Body of pancreas (tissue), 4 donors: ENCODE results near the gene WDR47. TPM values are rescaled to one million over a fixed set of nuclear protein-coding genes. Genes with fewer than 3 reads are reported as not detected.

Source experiments
- ATAC-seq: fragments of 150-250 bp; one replicate; pipeline ENCODE4 v1.9.1; 2016
- DNase-seq, 4 donors: peaks; one replicate each; pipeline ENCODE4 v3.0.0-alpha.2; 2019
- H3K27ac ChIP-seq, 4 donors: fragments of 200-600 bp; sonication (generic); 1 replicate in 3 of 4; 2 replicates in 1 of 4; pipeline versions ENCODE4 v1.5.1 to v1.6.1; 2016 to 2019; ENCODE audit warnings: mild to moderate bottlenecking in 1 of 4, mixed read lengths in 1 of 4, moderate library complexity in 1 of 4
- H3K27me3 ChIP-seq, 2 donors: fragments of 200-600 bp; sonication (generic); one replicate each; pipeline ENCODE4 v1.6.0; 2016; ENCODE audit warnings: mild to moderate bottlenecking in 1 of 2
- H3K36me3 ChIP-seq, 2 donors: fragments of 200-600 bp; sonication (generic); replicated peaks in 1 of 2; 2 replicates each; pipeline ENCODE4 v1.5.1; 2016; ENCODE audit warnings: low read depth in 2 of 2; ENCODE audit not compliant: insufficient read depth in 1 of 2
- H3K4me1 ChIP-seq: fragments of 200-600 bp; sonication (generic); one replicate; pipeline ENCODE4 v1.6.0; 2016
- H3K4me3 ChIP-seq, 2 donors: fragments of 200-600 bp; sonication (generic); 1 replicate in 1 of 2; 2 replicates in 1 of 2; pipeline ENCODE4 v1.5.1; 2016 to 2019
- H3K9me3 ChIP-seq, 3 donors: fragments of 200-600 bp; sonication (generic); 1 replicate in 2 of 3; 2 replicates in 1 of 3; pipeline ENCODE4 v1.5.1; 2016
- POLR2A ChIP-seq, 3 donors: fragments of 450-650 bp; IDR thresholded peaks; one replicate each; pipeline ENCODE4 v1.6.1; 2016; ENCODE audit warnings: antibody characterized with exemption in 3 of 3, mild to moderate bottlenecking in 2 of 3
- WGBS, 2 donors: methylation state at CpG; one replicate each; pipeline ENCODE4 v1.1.5; 2017; 5-methylcytosine and 5-hydroxymethylcytosine counted together
- intact Hi-C: fragments of 100-400 bp; cut with DNase I; formaldehyde crosslinking; loops from one replicate; pipeline ENCODE4 v1.15.1; 2023
- total RNA-seq, 2 donors: library from RNA; depleted of rRNA; stranded (reverse); fragments of >200 nt; gene quantifications; one replicate each; pipeline ENCODE4 v1.1.0, GENCODE V29; 2016
- TF ChIP-seq, protein P1 (sequence below), 7 experiments: fragments of 450-650 bp in 4 of 7; fragments of 200-600 bp in 3 of 7; sonication (generic) in 3 of 7; IDR thresholded peaks; one replicate each; pipeline ENCODE4 v1.5.1; 2016 to 2019; ENCODE audit warnings: antibody characterized with exemption in 7 of 7

Gene WDR47
- total RNA-seq, 2 donors from 2014 or later, result 5.6 to 7.3 TPM

- Histone ChIP-seq H3K4me1 (no peaks in the 10 kb centered on the region), H3K27ac (no peak overlapping the region), H3K4me3 (no peak overlapping the region), H3K9me3 (no peaks in the 10 kb centered on the region), H3K36me3 (peaks cover 0 to 6% of the 10 kb centered on the region in 2 donors), H3K27me3 (no peaks in the 10 kb centered on the region)
- no peak for DNase-seq
- intact Hi-C loops, result no loop called here
- no peak for TF ChIP-seq POLR2A (IDR thresholded peaks at IDR 0.05)
- TF ChIP-seq, protein P1, sequence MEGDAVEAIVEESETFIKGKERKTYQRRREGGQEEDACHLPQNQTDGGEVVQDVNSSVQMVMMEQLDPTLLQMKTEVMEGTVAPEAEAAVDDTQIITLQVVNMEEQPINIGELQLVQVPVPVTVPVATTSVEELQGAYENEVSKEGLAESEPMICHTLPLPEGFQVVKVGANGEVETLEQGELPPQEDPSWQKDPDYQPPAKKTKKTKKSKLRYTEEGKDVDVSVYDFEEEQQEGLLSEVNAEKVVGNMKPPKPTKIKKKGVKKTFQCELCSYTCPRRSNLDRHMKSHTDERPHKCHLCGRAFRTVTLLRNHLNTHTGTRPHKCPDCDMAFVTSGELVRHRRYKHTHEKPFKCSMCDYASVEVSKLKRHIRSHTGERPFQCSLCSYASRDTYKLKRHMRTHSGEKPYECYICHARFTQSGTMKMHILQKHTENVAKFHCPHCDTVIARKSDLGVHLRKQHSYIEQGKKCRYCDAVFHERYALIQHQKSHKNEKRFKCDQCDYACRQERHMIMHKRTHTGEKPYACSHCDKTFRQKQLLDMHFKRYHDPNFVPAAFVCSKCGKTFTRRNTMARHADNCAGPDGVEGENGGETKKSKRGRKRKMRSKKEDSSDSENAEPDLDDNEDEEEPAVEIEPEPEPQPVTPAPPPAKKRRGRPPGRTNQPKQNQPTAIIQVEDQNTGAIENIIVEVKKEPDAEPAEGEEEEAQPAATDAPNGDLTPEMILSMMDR (IDR thresholded peaks at IDR 0.05), result no peak
- 67 to 77% methylated on average over 1 of the region's 1 CpG for WGBS, 2 donors
- ATAC-seq, result no peak
Observed at GRCh38 chr1:109069294-109069693, 27.4 kb upstream of the WDR47 start.

GRCh38 chr1:109067883-109068282 is 26.0 kb upstream of the WDR47 start:
- DNase-seq (no peak), ATAC-seq (no peak)
- intact Hi-C loops, result no loop called here
- H3K36me3 ChIP-seq, result peaks cover 0 to 7% of the 10 kb centered on the region in 2 donors
- H3K27me3 ChIP-seq, result no peaks in the 10 kb centered on the region
- no peak overlapping the region for H3K27ac ChIP-seq
- no peak overlapping the region for H3K4me3 ChIP-seq
- H3K9me3 ChIP-seq, result no peaks in the 10 kb centered on the region
- 73 to 93% methylated on average over 7 to 8 of the region's 8 CpGs for WGBS, 2 donors
- H3K4me1 ChIP-seq, result no peaks in the 10 kb centered on the region
- TF ChIP-seq POLR2A (IDR thresholded peaks at IDR 0.05), result no peak
- TF ChIP-seq, protein P1 (IDR thresholded peaks at IDR 0.05), result no peak

GRCh38 chr1:109065137-109065536 is 23.2 kb upstream of the WDR47 start:
- Histone ChIP-seq H3K27me3 (no peaks in the 10 kb centered on the region), H3K36me3 (peaks cover 0 to 7% of the 10 kb centered on the region in 2 donors), H3K4me1 (peaks cover 4% of the 10 kb centered on the region), H3K27ac (no peak overlapping the region), H3K9me3 (no peaks in the 10 kb centered on the region), H3K4me3 (no peak overlapping the region)
- intact Hi-C loops, result no loop called here
- 89 to 92% methylated on average over 3 of the region's 3 CpGs for WGBS, 2 donors
- DNase-seq, result no peak
- ATAC-seq, result no peak
- TF ChIP-seq POLR2A (IDR thresholded peaks at IDR 0.05), result no peak
- TF ChIP-seq, protein P1 (IDR thresholded peaks at IDR 0.05), result no peak

GRCh38 chr1:109061183-109061582 is 19.3 kb upstream of the WDR47 start:
- Histone ChIP-seq H3K4me3 (no peak overlapping the region), H3K36me3 (peaks cover 0 to 7% of the 10 kb centered on the region in 2 donors), H3K27me3 (no peaks in the 10 kb centered on the region), H3K9me3 (no peaks in the 10 kb centered on the region), H3K4me1 (peaks cover 4% of the 10 kb centered on the region), H3K27ac (no peak overlapping the region)
- ATAC-seq, result no peak
- intact Hi-C loops, result no loop called here
- TF ChIP-seq, protein P1 (IDR thresholded peaks at IDR 0.05), result no peak
- no peak for TF ChIP-seq POLR2A (IDR thresholded peaks at IDR 0.05)
- 84 to 99% methylated on average over 4 of the region's 4 CpGs for WGBS, 2 donors
- no peak for DNase-seq

- Histone ChIP-seq H3K27ac (no peak overlapping the region), H3K27me3 (no peaks in the 10 kb centered on the region), H3K9me3 (no peaks in the 10 kb centered on the region), H3K4me3 (no peak overlapping the region), H3K36me3 (peaks cover 0 to 7% of the 10 kb centered on the region in 2 donors), H3K4me1 (peaks cover 4% of the 10 kb centered on the region)
- DNase-seq, result peak in 3 of 4 donors; percentile 24 to 29 (median 28)
- intact Hi-C loops, result no loop called here
- WGBS, 2 donors, result 43 to 47% methylated on average over 7 of the region's 7 CpGs
- TF ChIP-seq POLR2A (IDR thresholded peaks at IDR 0.05), result no peak
- TF ChIP-seq, protein P1 (IDR thresholded peaks at IDR 0.05), result no peak
- no peak for ATAC-seq
Observed at GRCh38 chr1:109060707-109061106, 18.8 kb upstream of the WDR47 start.
